Measurements from ENCODE around the gene C1orf159.

GRCh38 chr1:1129381-1129821, 13.5 kb upstream of the C1orf159 start:
- TF ChIP-seq CTCF (IDR thresholded peaks at IDR 0.05) = no peak
- no peak for TF ChIP-seq POLR2A (IDR thresholded peaks at IDR 0.05)

All from right lobe of liver (tissue), 4 donors.